NCI-H2107 treated with DMSO at 0.1 percent for 48 hours (cell line): Measurements from ENCODE around the gene AKAP1.
"Not testable (repeated sequence)": the region's sequence is repeated elsewhere in the genome, so short reads cannot be mapped to it uniquely, and the experiment has no call there.

Experiments used
- DNase-seq: peaks from one replicate; lab custom pipeline; 2025; ENCODE audit not compliant: unreplicated experiment; lab: John Stamatoyannopoulos, UW

AKAP1 gene

GRCh38 chr17:57073626-57074025, 11.4 kb upstream of the AKAP1 start:
- DNase-seq, result no peak

DNA sequence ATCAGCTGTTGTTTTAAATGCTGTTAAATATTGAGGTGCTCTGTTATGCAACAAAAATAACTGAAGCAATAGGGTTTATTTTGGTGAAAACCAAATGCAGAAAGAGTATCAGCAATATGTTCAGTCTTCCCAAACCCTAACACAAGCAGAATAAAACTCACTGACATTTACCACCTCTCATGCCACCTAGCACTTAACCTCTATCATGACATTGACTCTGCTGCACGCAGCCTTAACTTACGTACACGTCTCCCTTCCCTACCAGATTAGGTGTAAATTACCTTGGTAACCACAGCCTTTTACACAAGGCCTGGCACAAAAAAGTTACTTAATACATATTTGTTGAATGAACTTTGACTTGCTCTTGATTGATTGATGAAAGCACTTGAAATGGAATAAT, 9.9 kb upstream of the AKAP1 start:
- DNase-seq, result no peak

DNA sequence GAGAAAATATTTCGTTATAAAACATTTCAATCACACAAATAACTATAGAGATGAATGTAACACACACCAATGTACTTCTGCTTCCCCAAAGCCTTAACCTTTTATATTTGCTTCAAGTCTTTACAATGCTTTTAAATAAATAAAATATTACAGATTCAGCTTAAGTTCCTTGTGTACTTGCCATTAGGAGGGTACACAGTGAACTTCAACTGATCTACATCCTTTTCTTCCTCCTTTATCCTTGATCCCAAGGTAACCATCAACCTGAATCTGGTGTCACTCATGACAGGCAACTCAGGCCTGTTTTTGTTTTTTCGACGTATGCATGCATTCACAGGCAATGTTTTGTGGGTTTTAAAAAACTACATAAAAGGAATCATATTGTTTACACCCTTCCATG, 9.3 kb upstream of the AKAP1 start:
- DNase-seq, result no peak

GRCh38 chr17:57077000-57077399, 8.0 kb upstream of the AKAP1 start:
- peak; percentile 31 for DNase-seq

DNA sequence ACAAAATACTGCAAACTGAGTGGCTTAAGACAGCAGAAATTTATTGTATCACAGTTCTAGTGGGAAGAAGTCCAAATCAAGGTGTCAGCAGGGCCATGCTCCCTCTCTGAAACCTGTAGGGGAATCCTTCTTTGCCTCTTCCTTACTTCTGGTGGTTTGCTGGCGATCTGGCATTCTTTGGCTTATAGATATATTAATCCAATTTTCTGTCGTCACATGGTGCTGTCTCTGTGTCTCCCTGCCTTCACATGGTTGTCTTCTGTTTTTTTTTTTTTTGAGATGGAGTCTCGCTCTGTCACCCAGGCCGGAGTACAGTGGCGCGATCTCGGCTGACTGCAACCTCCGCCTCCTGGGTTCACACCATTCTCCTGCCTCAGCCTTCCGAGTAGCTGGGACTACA, 6.8 kb upstream of the AKAP1 start:
- no peak for DNase-seq

DNA sequence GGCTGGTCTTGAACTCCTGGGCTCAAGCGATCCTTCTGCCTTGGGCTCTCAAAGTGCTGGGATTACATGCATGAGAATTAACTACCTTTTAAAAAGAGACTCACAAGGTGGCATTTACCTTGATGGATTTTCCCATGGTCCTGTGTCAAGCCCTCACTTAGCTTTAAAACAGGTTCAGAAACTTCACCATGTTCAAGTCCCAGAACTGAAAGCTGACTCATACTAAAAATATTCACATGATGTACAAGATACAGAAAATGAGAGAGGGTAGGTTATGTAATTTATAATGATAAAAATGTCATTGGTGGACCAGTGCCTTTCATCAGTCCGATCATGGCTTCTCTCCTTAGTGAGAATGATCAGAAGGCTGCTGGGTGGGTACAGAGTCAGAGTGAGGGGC, 4.3 kb upstream of the AKAP1 start:
- no peak for DNase-seq

GRCh38 chr17:57082441-57082840, 2.6 kb upstream of the AKAP1 start:
- DNase-seq, result no peak

DNA sequence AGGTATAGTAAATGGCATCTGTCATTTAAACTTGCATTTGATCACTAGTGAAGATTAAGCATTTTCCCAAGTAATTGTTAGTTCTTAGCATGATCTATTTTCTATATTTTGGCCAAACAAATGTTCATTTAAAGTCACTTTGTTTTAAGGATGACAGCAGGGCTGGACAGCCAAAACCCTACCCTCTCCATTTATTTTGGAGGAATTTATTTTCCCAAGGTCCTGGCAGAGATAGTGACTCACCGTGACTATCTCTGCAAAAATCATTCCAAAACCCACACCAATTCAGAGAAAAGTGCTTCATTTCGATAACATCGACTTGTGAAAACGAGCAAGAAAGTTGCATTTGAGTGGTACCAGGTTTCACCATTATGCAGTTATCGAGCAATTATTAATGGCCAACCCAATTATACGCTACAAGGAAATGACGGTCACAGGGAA, 665 bp upstream of the AKAP1 start:
- peak; percentile 66 for DNase-seq

GRCh38 chr17:57085448-57086068, 512 bp downstream of the AKAP1 start:
- DNase-seq, result no peak

DNA sequence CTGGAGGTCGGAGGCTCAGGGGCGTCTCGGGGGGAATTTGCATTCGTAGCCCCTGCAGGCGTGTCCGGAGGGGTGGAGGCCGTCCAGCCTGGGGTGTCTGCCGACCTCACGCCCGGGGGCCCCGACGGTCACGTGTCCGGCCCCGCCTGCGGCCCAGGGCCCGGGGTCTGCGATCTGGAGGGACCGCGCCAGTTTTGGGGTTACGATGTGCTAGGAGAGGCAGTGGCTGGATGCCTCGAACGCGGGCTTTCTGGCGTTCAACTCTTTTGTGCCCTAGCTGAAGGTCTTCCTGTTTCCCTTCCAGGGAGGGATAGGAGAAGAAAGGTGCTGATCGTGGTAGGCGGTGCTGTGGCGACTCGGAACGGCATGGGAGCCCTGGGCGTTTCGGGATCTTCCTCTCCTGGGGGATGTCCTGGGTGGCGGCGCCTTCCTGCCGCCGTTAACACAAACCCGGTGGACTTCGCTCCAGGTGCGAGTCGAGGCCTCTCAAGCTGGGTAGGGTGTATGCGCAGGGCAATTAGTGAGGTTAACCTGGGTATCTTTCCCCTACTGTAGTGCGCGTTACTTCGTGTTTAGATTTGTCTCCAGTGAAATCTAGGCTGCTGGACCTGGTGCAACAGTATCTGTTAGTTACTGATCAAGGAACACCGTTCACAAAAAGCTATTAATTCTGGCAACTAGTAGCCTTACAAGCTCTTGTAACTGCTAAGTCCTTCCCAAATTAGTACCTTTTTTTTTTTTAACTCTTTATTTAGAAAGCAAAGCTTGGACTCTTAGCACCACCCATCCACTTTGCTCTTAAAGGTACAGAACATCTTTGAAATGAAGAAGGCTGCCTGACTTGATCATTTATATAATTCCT, 1.3 kb downstream of the AKAP1 start:
- no peak for DNase-seq

- DNase-seq, result no peak
Observed at GRCh38 chr17:57088298-57088697, 3.3 kb downstream of the AKAP1 start.

- no peak for DNase-seq
Observed at GRCh38 chr17:57089391-57089790, 4.3 kb downstream of the AKAP1 start.

- no peak for DNase-seq
Observed at GRCh38 chr17:57090560-57091185, 5.6 kb downstream of the AKAP1 start.

- DNase-seq, result no peak
Observed at GRCh38 chr17:57091186-57091618, 6.2 kb downstream of the AKAP1 start.

GRCh38 chr17:57092171-57092570, 7.1 kb downstream of the AKAP1 start:
- DNase-seq, result no peak

GRCh38 chr17:57092779-57093178, 7.7 kb downstream of the AKAP1 start:
- DNase-seq, result no peak

- DNase-seq, result no peak
Observed at GRCh38 chr17:57096472-57097202, 11.6 kb downstream of the AKAP1 start.

DNA sequence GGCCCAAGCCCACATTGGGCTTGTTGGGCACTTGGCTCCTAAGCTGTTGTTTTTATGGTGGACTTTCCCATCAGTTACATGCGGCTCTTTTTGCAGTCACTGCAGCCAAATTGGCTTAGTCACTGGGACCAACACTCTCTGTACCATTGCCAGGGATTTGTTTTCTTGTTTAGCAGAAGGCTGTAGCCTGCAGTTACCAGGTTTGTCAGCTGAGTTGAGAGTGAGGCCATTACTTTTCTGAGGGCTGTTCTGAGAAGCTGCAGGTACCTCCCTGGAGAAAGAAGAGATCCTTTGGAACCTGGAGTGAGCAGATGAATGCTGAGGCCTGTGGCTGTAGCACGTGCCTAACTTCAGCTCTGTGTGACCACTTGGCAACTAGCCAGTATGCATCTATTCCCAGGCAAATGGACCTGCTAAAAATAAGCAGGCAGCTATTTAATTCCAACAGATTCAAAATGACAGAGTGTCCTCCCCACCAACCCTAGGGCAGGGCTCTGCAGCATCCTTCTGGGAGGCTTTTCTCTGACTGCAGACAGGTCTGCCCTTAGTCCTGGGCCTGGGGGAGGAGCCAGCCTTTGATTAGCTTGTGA, 12.9 kb downstream of the AKAP1 start:
- no peak for DNase-seq

DNA sequence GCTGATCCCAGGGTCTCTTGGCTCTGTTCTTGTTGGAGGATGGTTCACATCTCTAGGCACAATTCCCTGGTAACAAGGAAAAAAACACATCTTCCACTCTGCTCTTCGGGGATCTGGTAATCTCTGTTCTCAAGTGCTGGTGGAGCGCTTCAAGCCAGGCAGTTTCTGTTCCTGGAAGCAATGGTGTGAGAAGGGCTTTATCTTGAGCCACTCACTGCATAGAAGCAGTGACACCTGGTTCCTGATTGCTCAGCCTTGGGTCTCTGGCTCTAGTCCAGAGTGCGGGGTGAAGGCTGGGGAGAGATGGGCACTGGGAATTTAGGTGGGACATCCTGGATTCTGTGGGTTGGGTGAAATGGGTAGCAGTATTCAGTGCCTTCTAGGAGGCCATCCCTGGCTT, 14.1 kb downstream of the AKAP1 start:
- no peak for DNase-seq

- no peak for DNase-seq
Observed at GRCh38 chr17:57102122-57102521, 17.1 kb downstream of the AKAP1 start.

- not testable (repeated sequence) for DNase-seq
Observed at GRCh38 chr17:57102660-57103059, 17.6 kb downstream of the AKAP1 start.
